ENCODE results near the gene RIPK4. TPM values are rescaled to one million over a fixed set of nuclear protein-coding genes. Genes with fewer than 3 reads are reported as not detected.
A peak's percentile ranks its signal among the peaks of the same experiment; 100 is the strongest.

Gene RIPK4
- total and polyA plus RNA-seq, 2 of the 13 experiments (the other 11 are each of a cell fraction or from before 2014, with no cell fraction given) = 3.1 to 4.9 TPM

GRCh38 chr21:41768437-41769042 lies 1.7 kb upstream of the RIPK4 start (continued):
- TF ChIP-seq, protein P1, sequence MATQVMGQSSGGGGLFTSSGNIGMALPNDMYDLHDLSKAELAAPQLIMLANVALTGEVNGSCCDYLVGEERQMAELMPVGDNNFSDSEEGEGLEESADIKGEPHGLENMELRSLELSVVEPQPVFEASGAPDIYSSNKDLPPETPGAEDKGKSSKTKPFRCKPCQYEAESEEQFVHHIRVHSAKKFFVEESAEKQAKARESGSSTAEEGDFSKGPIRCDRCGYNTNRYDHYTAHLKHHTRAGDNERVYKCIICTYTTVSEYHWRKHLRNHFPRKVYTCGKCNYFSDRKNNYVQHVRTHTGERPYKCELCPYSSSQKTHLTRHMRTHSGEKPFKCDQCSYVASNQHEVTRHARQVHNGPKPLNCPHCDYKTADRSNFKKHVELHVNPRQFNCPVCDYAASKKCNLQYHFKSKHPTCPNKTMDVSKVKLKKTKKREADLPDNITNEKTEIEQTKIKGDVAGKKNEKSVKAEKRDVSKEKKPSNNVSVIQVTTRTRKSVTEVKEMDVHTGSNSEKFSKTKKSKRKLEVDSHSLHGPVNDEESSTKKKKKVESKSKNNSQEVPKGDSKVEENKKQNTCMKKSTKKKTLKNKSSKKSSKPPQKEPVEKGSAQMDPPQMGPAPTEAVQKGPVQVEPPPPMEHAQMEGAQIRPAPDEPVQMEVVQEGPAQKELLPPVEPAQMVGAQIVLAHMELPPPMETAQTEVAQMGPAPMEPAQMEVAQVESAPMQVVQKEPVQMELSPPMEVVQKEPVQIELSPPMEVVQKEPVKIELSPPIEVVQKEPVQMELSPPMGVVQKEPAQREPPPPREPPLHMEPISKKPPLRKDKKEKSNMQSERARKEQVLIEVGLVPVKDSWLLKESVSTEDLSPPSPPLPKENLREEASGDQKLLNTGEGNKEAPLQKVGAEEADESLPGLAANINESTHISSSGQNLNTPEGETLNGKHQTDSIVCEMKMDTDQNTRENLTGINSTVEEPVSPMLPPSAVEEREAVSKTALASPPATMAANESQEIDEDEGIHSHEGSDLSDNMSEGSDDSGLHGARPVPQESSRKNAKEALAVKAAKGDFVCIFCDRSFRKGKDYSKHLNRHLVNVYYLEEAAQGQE (IDR thresholded peaks at IDR 0.05; ENCODE audit: borderline replicate concordance in 1 of 2, low read depth in 1 of 2, low read length in 2 of 2) = 0 out of 4 replicates have a peak, but pooled peaks of 1 of the 2 experiments have one; percentile 42
- TF ChIP-seq FOXP4 (CRISPR knock-in tag; IDR thresholded peaks at IDR 0.05) (peak; percentile 87), KLF16 (CRISPR knock-in tag; IDR thresholded peaks at IDR 0.05) (peak in 1 of 2 experiments; percentile 70; a peak in 1 of 4 replicates), SRSF4 (IDR thresholded peaks at IDR 0.05; ENCODE audit: low read depth, low read length, poor library complexity, severe bottlenecking) (no peak), CENPBD1 (CRISPR knock-in tag; IDR thresholded peaks at IDR 0.05; ENCODE audit: borderline replicate concordance, low read depth) (no peak), FOXK1 (CRISPR knock-in tag; IDR thresholded peaks at IDR 0.05; ENCODE audit: borderline replicate concordance, low read depth) (peak; percentile 97), CENPT (CRISPR knock-in tag; IDR thresholded peaks at IDR 0.05; ENCODE audit: low read depth) (no peak), SMAD9 (CRISPR knock-in tag; IDR thresholded peaks at IDR 0.05) (no peak), ZNF572 (CRISPR knock-in tag; IDR thresholded peaks at IDR 0.05) (no peak), ZFP1 (CRISPR knock-in tag; IDR thresholded peaks at IDR 0.05) (peak; percentile 92; the same call in 1 of the 2 replicates), ZNF3 (CRISPR knock-in tag; IDR thresholded peaks at IDR 0.05) (no peak), MED8 (CRISPR knock-in tag; IDR thresholded peaks at IDR 0.05; ENCODE audit: insufficient replicate concordance) (no peak), PHF5A (CRISPR knock-in tag; IDR thresholded peaks at IDR 0.05; ENCODE audit: low read depth, unreplicated experiment) (no peak), FOSL2 (CRISPR knock-in tag; IDR thresholded peaks at IDR 0.05) (peak; percentile 66), HMGXB4 (CRISPR knock-in tag; IDR thresholded peaks at IDR 0.05; ENCODE audit: borderline replicate concordance in 1 of 2, low read depth in 1 of 2) (peak in 1 of 2 experiments; percentile 55; a peak in 1 of 4 replicates), CREB1 (IDR thresholded peaks at IDR 0.05) (no peak), CREB1 (CRISPR knock-in tag; IDR thresholded peaks at IDR 0.05) (no peak), PAX8 (CRISPR knock-in tag; IDR thresholded peaks at IDR 0.05; ENCODE audit: borderline replicate concordance) (no peak), ZNF781 (CRISPR knock-in tag; IDR thresholded peaks at IDR 0.05; ENCODE audit: borderline replicate concordance, not compliant biosample characterization) (no peak)
- TF ChIP-seq, protein P2, sequence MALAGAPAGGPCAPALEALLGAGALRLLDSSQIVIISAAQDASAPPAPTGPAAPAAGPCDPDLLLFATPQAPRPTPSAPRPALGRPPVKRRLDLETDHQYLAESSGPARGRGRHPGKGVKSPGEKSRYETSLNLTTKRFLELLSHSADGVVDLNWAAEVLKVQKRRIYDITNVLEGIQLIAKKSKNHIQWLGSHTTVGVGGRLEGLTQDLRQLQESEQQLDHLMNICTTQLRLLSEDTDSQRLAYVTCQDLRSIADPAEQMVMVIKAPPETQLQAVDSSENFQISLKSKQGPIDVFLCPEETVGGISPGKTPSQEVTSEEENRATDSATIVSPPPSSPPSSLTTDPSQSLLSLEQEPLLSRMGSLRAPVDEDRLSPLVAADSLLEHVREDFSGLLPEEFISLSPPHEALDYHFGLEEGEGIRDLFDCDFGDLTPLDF (CRISPR knock-in tag; IDR thresholded peaks at IDR 0.05) = no peak
